BJ (cell line): ENCODE measurements around the gene CERK. TPM values are rescaled to one million over a fixed set of nuclear protein-coding genes. Genes with fewer than 3 reads are reported as not detected.

ENCODE experiments used
- CTCF ChIA-PET: fragments of 350-600 bp; formaldehyde crosslinking; extraction: SDS; loops from one replicate; lab custom pipeline; 2021; ENCODE audit warnings: antibody characterized with exemption, inconsistent platforms; lab: Yijun Ruan, JAX
- POLR2A ChIA-PET: fragments of 300-600 bp; sonication (Branson Sonifier 250); formaldehyde crosslinking; extraction: SDS; loops from one replicate; lab custom pipeline; 2021; ENCODE audit warnings: antibody characterized with exemption; lab: Charles Lee
- DNase-seq: peaks from one replicate; pipeline ENCODE4 v3.0.0-alpha.2; 2011; ENCODE audit warnings: low read depth
- H3K27me3 ChIP-seq: 2 replicates; pipeline ENCODE4 v1.6.0; 2011; ENCODE audit warnings: low read length; ENCODE audit not compliant: control insufficient read depth, insufficient read depth
- H3K36me3 ChIP-seq: 2 replicates; pipeline ENCODE4 v1.5.1; 2011; ENCODE audit warnings: low read length; ENCODE audit not compliant: control insufficient read depth, insufficient read depth
- H3K4me3 ChIP-seq: 2 replicates; pipeline ENCODE4 v1.5.1; 2011; ENCODE audit warnings: low read depth, mild to moderate bottlenecking, control low read depth, low read length
- CTCF ChIP-seq: IDR thresholded peaks from 2 replicates; pipeline ENCODE4 v1.5.1; 2011; ENCODE audit warnings: low read depth, mild to moderate bottlenecking, control low read depth, inconsistent platforms, low read length, moderate library complexity; ENCODE audit not compliant: insufficient read depth
- polyA plus RNA-seq: library from polyadenylated mRNA; depleted of rRNA; stranded (reverse); fragments of >200 nt; gene quantifications from 2 replicates; pipeline ENCODE4 v1.2.3, GENCODE V29; 2011

CERK gene
- polyA plus RNA-seq, 1 experiment, result 32.6 TPM

GRCh38 chr22:46678785-46679700 is 59.0 kb downstream of the CERK start:
- POLR2A ChIA-PET, result no interaction called here
- no peaks in the 10 kb centered on the region for H3K27me3 ChIP-seq
- TF ChIP-seq CTCF, result no peak
- CTCF ChIA-PET, result no interaction called here
- DNase-seq, result no peak
- peaks cover 3% of the 10 kb centered on the region; the same call in 1 of the 2 replicates for H3K36me3 ChIP-seq
- no peak overlapping the region for H3K4me3 ChIP-seq

GRCh38 chr22:46678003-46678657 is 59.9 kb downstream of the CERK start:
- H3K27me3 ChIP-seq, result no peaks in the 10 kb centered on the region
- H3K4me3 ChIP-seq, result no peak overlapping the region
- ChIA-PET CTCF (no interaction called here), POLR2A (no interaction called here)
- no peak for DNase-seq
- TF ChIP-seq CTCF, result no peak
- peaks cover 3% of the 10 kb centered on the region; the same call in 1 of the 2 replicates for H3K36me3 ChIP-seq

- ChIA-PET POLR2A (no interaction called here), CTCF (no interaction called here)
- no peak overlapping the region for H3K4me3 ChIP-seq
- peaks cover 3% of the 10 kb centered on the region; the same call in 1 of the 2 replicates for H3K36me3 ChIP-seq
- no peak for DNase-seq
- no peaks in the 10 kb centered on the region for H3K27me3 ChIP-seq
- no peak for TF ChIP-seq CTCF
Observed at GRCh38 chr22:46677323-46678002, 60.6 kb downstream of the CERK start.

GRCh38 chr22:46676881-46677280 is 61.2 kb downstream of the CERK start:
- Histone ChIP-seq H3K36me3 (peaks cover 3% of the 10 kb centered on the region; the same call in 1 of the 2 replicates), H3K27me3 (no peaks in the 10 kb centered on the region), H3K4me3 (no peak overlapping the region)
- CTCF ChIA-PET, result no interaction called here
- DNase-seq, result no peak
- TF ChIP-seq CTCF, result no peak
- POLR2A ChIA-PET, result no interaction called here

GRCh38 chr22:46676479-46676878 is 61.6 kb downstream of the CERK start:
- ChIA-PET CTCF (no interaction called here), POLR2A (no interaction called here)
- no peak overlapping the region for H3K4me3 ChIP-seq
- H3K27me3 ChIP-seq, result no peaks in the 10 kb centered on the region
- H3K36me3 ChIP-seq, result peaks cover 3% of the 10 kb centered on the region; the same call in 1 of the 2 replicates
- TF ChIP-seq CTCF, result no peak
- no peak for DNase-seq
